Measurements from ENCODE around the gene COPS8. TPM values are rescaled to one million over a fixed set of nuclear protein-coding genes. Genes with fewer than 3 reads are reported as not detected.

Gene COPS8
- polyA plus RNA-seq, 4 donors = 18.9 to 40.9 (median 27.0) TPM

- Histone ChIP-seq H3K27ac (ENCODE audit: low read depth in 1 of 3, low read length in 2 of 3) (no peak overlapping the region), H3K4me1 (ENCODE audit: control insufficient read depth in 3 of 3, insufficient read depth in 2 of 3, low read depth in 1 of 3, low read length in 2 of 3) (no peaks in the 10 kb centered on the region), H3K36me3 (ENCODE audit: control insufficient read depth in 3 of 3, insufficient read depth in 2 of 3, low read depth in 1 of 3, low read length in 3 of 3) (peaks cover 14 to 18% (median 15%) of the 10 kb centered on the region in 3 donors), H3K27me3 (ENCODE audit: control insufficient read depth in 3 of 3, insufficient read depth in 3 of 3, low read length in 3 of 3) (no peaks in the 10 kb centered on the region), H3K4me3 (ENCODE audit: low read depth in 1 of 3, low read length in 3 of 3) (no peak overlapping the region), H3K9me3 (ENCODE audit: control insufficient read depth in 2 of 2, insufficient read depth in 1 of 2, low read depth in 1 of 2, low read length in 1 of 2) (peaks cover 0 to 5% of the 10 kb centered on the region in 2 donors)
- no peak for DNase-seq
- WGBS, 3 donors = 87 to 91% (median 88%) methylated on average over 4 of the region's 4 CpGs
- FAIRE-seq = no peak
Observed at GRCh38 chr2:237097911-237098702, 12.4 kb downstream of the COPS8 start.

- Histone ChIP-seq H3K27ac (ENCODE audit: low read depth in 1 of 3, low read length in 2 of 3) (no peak overlapping the region), H3K4me3 (ENCODE audit: low read depth in 1 of 3, low read length in 3 of 3) (no peak overlapping the region), H3K4me1 (ENCODE audit: control insufficient read depth in 3 of 3, insufficient read depth in 2 of 3, low read depth in 1 of 3, low read length in 2 of 3) (no peaks in the 10 kb centered on the region), H3K36me3 (ENCODE audit: control insufficient read depth in 3 of 3, insufficient read depth in 2 of 3, low read depth in 1 of 3, low read length in 3 of 3) (peaks cover 10 to 17% (median 11%) of the 10 kb centered on the region in 3 donors), H3K27me3 (ENCODE audit: control insufficient read depth in 3 of 3, insufficient read depth in 3 of 3, low read length in 3 of 3) (no peaks in the 10 kb centered on the region), H3K9me3 (ENCODE audit: control insufficient read depth in 2 of 2, insufficient read depth in 1 of 2, low read depth in 1 of 2, low read length in 1 of 2) (peaks cover 0 to 5% of the 10 kb centered on the region in 2 donors)
- 83 to 90% (median 88%) methylated on average over 3 of the region's 3 CpGs for WGBS, 3 donors
- FAIRE-seq (no peak), DNase-seq (no peak)
Observed at GRCh38 chr2:237099804-237100203, 14.1 kb downstream of the COPS8 start.

- H3K27ac ChIP-seq (ENCODE audit: low read depth in 1 of 3, low read length in 2 of 3) = no peak overlapping the region
- FAIRE-seq (no peak), DNase-seq (no peak)
- H3K27me3 ChIP-seq (ENCODE audit: control insufficient read depth in 3 of 3, insufficient read depth in 3 of 3, low read length in 3 of 3) = no peaks in the 10 kb centered on the region
- WGBS, 3 donors = 88 to 91% (median 90%) methylated on average over 6 of the region's 6 CpGs
- H3K9me3 ChIP-seq (ENCODE audit: control insufficient read depth in 2 of 2, insufficient read depth in 1 of 2, low read depth in 1 of 2, low read length in 1 of 2) = peaks cover 0 to 5% of the 10 kb centered on the region in 2 donors
- H3K36me3 ChIP-seq (ENCODE audit: control insufficient read depth in 3 of 3, insufficient read depth in 2 of 3, low read depth in 1 of 3, low read length in 3 of 3) = peaks cover 6 to 14% (median 10%) of the 10 kb centered on the region in 3 donors
- no peaks in the 10 kb centered on the region for H3K4me1 ChIP-seq (ENCODE audit: control insufficient read depth in 3 of 3, insufficient read depth in 2 of 3, low read depth in 1 of 3, low read length in 2 of 3)
- no peak overlapping the region for H3K4me3 ChIP-seq (ENCODE audit: low read depth in 1 of 3, low read length in 3 of 3)
Observed at GRCh38 chr2:237101118-237101979, 15.7 kb downstream of the COPS8 start.

GRCh38 chr2:237102428-237102827 is 16.7 kb downstream of the COPS8 start:
- Histone ChIP-seq H3K36me3 (ENCODE audit: control insufficient read depth in 3 of 3, insufficient read depth in 2 of 3, low read depth in 1 of 3, low read length in 3 of 3) (peaks cover 3 to 14% (median 10%) of the 10 kb centered on the region in 3 donors), H3K9me3 (ENCODE audit: control insufficient read depth in 2 of 2, insufficient read depth in 1 of 2, low read depth in 1 of 2, low read length in 1 of 2) (peaks cover 0 to 5% of the 10 kb centered on the region in 2 donors), H3K4me3 (ENCODE audit: low read depth in 1 of 3, low read length in 3 of 3) (no peak overlapping the region), H3K4me1 (ENCODE audit: control insufficient read depth in 3 of 3, insufficient read depth in 2 of 3, low read depth in 1 of 3, low read length in 2 of 3) (no peaks in the 10 kb centered on the region), H3K27me3 (ENCODE audit: control insufficient read depth in 3 of 3, insufficient read depth in 3 of 3, low read length in 3 of 3) (no peaks in the 10 kb centered on the region), H3K27ac (ENCODE audit: low read depth in 1 of 3, low read length in 2 of 3) (no peak overlapping the region)
- FAIRE-seq (no peak), DNase-seq (no peak)
- 95 to 98% (median 97%) methylated on average over 3 of the region's 3 CpGs for WGBS, 3 donors

GRCh38 chr2:237109421-237109934 is 23.8 kb downstream of the COPS8 start:
- FAIRE-seq (no peak), DNase-seq (no peak)
- Histone ChIP-seq H3K4me1 (ENCODE audit: control insufficient read depth in 3 of 3, insufficient read depth in 2 of 3, low read depth in 1 of 3, low read length in 2 of 3) (no peaks in the 10 kb centered on the region), H3K36me3 (ENCODE audit: control insufficient read depth in 3 of 3, insufficient read depth in 2 of 3, low read depth in 1 of 3, low read length in 3 of 3) (no peaks in the 10 kb centered on the region), H3K9me3 (ENCODE audit: control insufficient read depth in 2 of 2, insufficient read depth in 1 of 2, low read depth in 1 of 2, low read length in 1 of 2) (no peaks in the 10 kb centered on the region), H3K27me3 (ENCODE audit: control insufficient read depth in 3 of 3, insufficient read depth in 3 of 3, low read length in 3 of 3) (no peaks in the 10 kb centered on the region), H3K27ac (ENCODE audit: low read depth in 1 of 3, low read length in 2 of 3) (no peak overlapping the region), H3K4me3 (ENCODE audit: low read depth in 1 of 3, low read length in 3 of 3) (peak overlapping the region in 1 of 3 donors; percentile 23)
- WGBS, 3 donors = 94 to 97% (median 94%) methylated on average over 4 of the region's 4 CpGs

GRCh38 chr2:237113026-237113795 is 27.5 kb downstream of the COPS8 start:
- Histone ChIP-seq H3K36me3 (ENCODE audit: control insufficient read depth in 3 of 3, insufficient read depth in 2 of 3, low read depth in 1 of 3, low read length in 3 of 3) (no peaks in the 10 kb centered on the region), H3K27ac (ENCODE audit: low read depth in 1 of 3, low read length in 2 of 3) (no peak overlapping the region), H3K27me3 (ENCODE audit: control insufficient read depth in 3 of 3, insufficient read depth in 3 of 3, low read length in 3 of 3) (no peaks in the 10 kb centered on the region), H3K4me1 (ENCODE audit: control insufficient read depth in 3 of 3, insufficient read depth in 2 of 3, low read depth in 1 of 3, low read length in 2 of 3) (no peaks in the 10 kb centered on the region), H3K9me3 (ENCODE audit: control insufficient read depth in 2 of 2, insufficient read depth in 1 of 2, low read depth in 1 of 2, low read length in 1 of 2) (no peaks in the 10 kb centered on the region), H3K4me3 (ENCODE audit: low read depth in 1 of 3, low read length in 3 of 3) (no peak overlapping the region)
- DNase-seq (no peak), FAIRE-seq (peak; percentile 19)
- 89 to 94% (median 92%) methylated on average over 4 of the region's 4 CpGs for WGBS, 3 donors

- 94 to 100% (median 95%) methylated on average over 3 of the region's 3 CpGs for WGBS, 3 donors
- Histone ChIP-seq H3K4me3 (ENCODE audit: low read depth in 1 of 3, low read length in 3 of 3) (no peak overlapping the region), H3K27me3 (ENCODE audit: control insufficient read depth in 3 of 3, insufficient read depth in 3 of 3, low read length in 3 of 3) (no peaks in the 10 kb centered on the region), H3K9me3 (ENCODE audit: control insufficient read depth in 2 of 2, insufficient read depth in 1 of 2, low read depth in 1 of 2, low read length in 1 of 2) (no peaks in the 10 kb centered on the region), H3K4me1 (ENCODE audit: control insufficient read depth in 3 of 3, insufficient read depth in 2 of 3, low read depth in 1 of 3, low read length in 2 of 3) (no peaks in the 10 kb centered on the region), H3K36me3 (ENCODE audit: control insufficient read depth in 3 of 3, insufficient read depth in 2 of 3, low read depth in 1 of 3, low read length in 3 of 3) (no peaks in the 10 kb centered on the region), H3K27ac (ENCODE audit: low read depth in 1 of 3, low read length in 2 of 3) (no peak overlapping the region)
- FAIRE-seq (no peak), DNase-seq (no peak)
Observed at GRCh38 chr2:237115870-237116269, 30.2 kb downstream of the COPS8 start.

- no peak overlapping the region for H3K27ac ChIP-seq (ENCODE audit: low read depth in 1 of 3, low read length in 2 of 3)
- H3K4me1 ChIP-seq (ENCODE audit: control insufficient read depth in 3 of 3, insufficient read depth in 2 of 3, low read depth in 1 of 3, low read length in 2 of 3) = no peaks in the 10 kb centered on the region
- no peaks in the 10 kb centered on the region for H3K27me3 ChIP-seq (ENCODE audit: control insufficient read depth in 3 of 3, insufficient read depth in 3 of 3, low read length in 3 of 3)
- DNase-seq (no peak), FAIRE-seq (no peak)
- no peaks in the 10 kb centered on the region for H3K36me3 ChIP-seq (ENCODE audit: control insufficient read depth in 3 of 3, insufficient read depth in 2 of 3, low read depth in 1 of 3, low read length in 3 of 3)
- no peaks in the 10 kb centered on the region for H3K9me3 ChIP-seq (ENCODE audit: control insufficient read depth in 2 of 2, insufficient read depth in 1 of 2, low read depth in 1 of 2, low read length in 1 of 2)
- no peak overlapping the region for H3K4me3 ChIP-seq (ENCODE audit: low read depth in 1 of 3, low read length in 3 of 3)
- 50 to 72% (median 55%) methylated on average over 2 of the region's 2 CpGs for WGBS, 3 donors
Observed at GRCh38 chr2:237116431-237116830, 30.7 kb downstream of the COPS8 start.
